AG04450 (cell line): ENCODE measurements around the gene SH3GL2. TPM values are rescaled to one million over a fixed set of nuclear protein-coding genes. Genes with fewer than 3 reads are reported as not detected.

ENCODE experiments used
- CTCF ChIA-PET: fragments of 300-600, 350-600 bp; formaldehyde crosslinking; extraction: SDS; loops from one replicate; lab custom pipeline; 2022; ENCODE audit warnings: antibody characterized with exemption, inconsistent platforms; lab: Charles Lee
- POLR2A ChIA-PET: fragments of 350-600 bp; formaldehyde crosslinking; extraction: SDS; loops from one replicate; lab custom pipeline; 2021; ENCODE audit warnings: antibody characterized with exemption, inconsistent platforms; lab: Yijun Ruan, JAX
- DNase-seq: peaks from one replicate; pipeline ENCODE4 v3.0.0-alpha.2; 2011; ENCODE audit warnings: low read depth, low spot score
- H3K27ac ChIP-seq: one replicate; pipeline ENCODE4 v1.5.1; 2012; ENCODE audit warnings: low read depth, low read length, control low read depth
- H3K27me3 ChIP-seq: one replicate; pipeline ENCODE4 v1.6.0; 2012; ENCODE audit warnings: low read length; ENCODE audit not compliant: control insufficient read depth, insufficient read depth
- H3K4me3 ChIP-seq: 2 replicates; pipeline ENCODE4 v1.5.1; 2011; ENCODE audit warnings: mild to moderate bottlenecking, low read depth, low read length, control low read depth
- H3K9me3 ChIP-seq: 2 replicates; pipeline ENCODE4 v1.5.1; 2012; ENCODE audit warnings: low read length; ENCODE audit not compliant: control insufficient read depth, insufficient read depth
- polyA plus RNA-seq: library from polyadenylated mRNA; depleted of rRNA; stranded (reverse); fragments of >200 nt; gene quantifications from 2 replicates; pipeline ENCODE4 v1.2.3, GENCODE V29; 2011
- TF ChIP-seq, protein P1 (sequence below): IDR thresholded peaks from 2 replicates; pipeline ENCODE4 v1.5.1; 2011; ENCODE audit warnings: low read depth, low read length, control low read depth, inconsistent platforms

The SH3GL2 gene
- polyA plus RNA-seq, 1 experiment = 0.04 TPM

DNA sequence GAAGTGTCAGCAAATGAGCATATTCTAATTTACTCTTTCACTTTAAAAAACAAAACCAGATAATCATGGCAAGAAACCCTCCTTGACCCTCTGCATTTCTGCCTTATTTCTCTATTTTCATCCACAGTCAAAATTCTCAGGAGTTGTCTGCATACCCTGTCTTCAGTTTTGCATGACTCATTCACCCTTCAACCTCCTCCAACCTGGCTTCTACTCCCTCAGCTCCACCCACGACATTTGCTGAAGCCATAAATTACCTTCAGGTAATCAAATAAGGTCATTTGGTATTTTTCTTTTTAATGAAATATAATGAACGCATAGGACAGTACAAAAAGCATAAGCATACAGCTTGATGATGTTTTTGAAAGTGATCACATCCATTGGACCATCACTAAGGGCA, 27.8 kb upstream of the SH3GL2 start:
- H3K27ac ChIP-seq = no peak overlapping the region
- H3K27me3 ChIP-seq = no peaks in the 10 kb centered on the region
- CTCF ChIA-PET = no interaction called here
- no peak for DNase-seq
- no peak overlapping the region for H3K4me3 ChIP-seq
- TF ChIP-seq, protein P1, sequence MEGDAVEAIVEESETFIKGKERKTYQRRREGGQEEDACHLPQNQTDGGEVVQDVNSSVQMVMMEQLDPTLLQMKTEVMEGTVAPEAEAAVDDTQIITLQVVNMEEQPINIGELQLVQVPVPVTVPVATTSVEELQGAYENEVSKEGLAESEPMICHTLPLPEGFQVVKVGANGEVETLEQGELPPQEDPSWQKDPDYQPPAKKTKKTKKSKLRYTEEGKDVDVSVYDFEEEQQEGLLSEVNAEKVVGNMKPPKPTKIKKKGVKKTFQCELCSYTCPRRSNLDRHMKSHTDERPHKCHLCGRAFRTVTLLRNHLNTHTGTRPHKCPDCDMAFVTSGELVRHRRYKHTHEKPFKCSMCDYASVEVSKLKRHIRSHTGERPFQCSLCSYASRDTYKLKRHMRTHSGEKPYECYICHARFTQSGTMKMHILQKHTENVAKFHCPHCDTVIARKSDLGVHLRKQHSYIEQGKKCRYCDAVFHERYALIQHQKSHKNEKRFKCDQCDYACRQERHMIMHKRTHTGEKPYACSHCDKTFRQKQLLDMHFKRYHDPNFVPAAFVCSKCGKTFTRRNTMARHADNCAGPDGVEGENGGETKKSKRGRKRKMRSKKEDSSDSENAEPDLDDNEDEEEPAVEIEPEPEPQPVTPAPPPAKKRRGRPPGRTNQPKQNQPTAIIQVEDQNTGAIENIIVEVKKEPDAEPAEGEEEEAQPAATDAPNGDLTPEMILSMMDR = no peak
- POLR2A ChIA-PET = no interaction called here
- H3K9me3 ChIP-seq = no peaks in the 10 kb centered on the region

DNA sequence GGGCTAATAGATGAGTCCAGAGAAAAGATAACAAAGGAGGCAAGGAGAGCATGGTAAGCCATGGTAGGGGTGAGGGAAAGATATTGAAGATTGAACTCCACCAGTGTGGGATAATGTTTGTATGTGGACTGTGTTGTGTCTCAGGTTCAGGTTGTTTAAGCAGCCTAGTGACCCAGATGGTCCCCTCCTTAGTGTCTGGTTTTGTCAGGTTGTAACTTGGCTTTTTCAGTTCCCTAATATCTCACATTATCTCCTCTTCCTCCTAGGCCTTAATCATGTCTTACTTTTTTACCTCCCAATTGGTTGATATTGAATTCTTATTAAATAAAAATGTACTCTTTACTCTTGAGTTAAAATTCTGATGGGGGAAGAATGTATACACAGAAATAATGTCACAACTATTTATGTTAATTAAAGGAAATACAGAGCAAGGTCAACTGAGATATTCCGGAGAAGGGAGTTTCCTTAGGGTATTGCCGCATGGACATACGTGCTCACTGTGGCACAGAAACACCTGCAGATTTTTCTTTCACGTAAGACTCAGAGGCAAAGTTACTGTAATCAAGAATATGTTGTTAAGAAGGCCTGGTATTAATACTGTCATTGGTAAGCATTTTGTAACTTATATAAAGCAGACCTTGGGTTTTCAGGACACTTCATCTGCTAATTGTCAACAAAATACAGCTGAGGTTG, 23.4 kb upstream of the SH3GL2 start:
- no peak overlapping the region for H3K4me3 ChIP-seq
- POLR2A ChIA-PET = no interaction called here
- TF ChIP-seq, protein P1 = no peak
- no peak for DNase-seq
- CTCF ChIA-PET = no interaction called here
- H3K27me3 ChIP-seq = peaks cover 2% of the 10 kb centered on the region
- H3K9me3 ChIP-seq = no peaks in the 10 kb centered on the region
- H3K27ac ChIP-seq = no peak overlapping the region

DNA sequence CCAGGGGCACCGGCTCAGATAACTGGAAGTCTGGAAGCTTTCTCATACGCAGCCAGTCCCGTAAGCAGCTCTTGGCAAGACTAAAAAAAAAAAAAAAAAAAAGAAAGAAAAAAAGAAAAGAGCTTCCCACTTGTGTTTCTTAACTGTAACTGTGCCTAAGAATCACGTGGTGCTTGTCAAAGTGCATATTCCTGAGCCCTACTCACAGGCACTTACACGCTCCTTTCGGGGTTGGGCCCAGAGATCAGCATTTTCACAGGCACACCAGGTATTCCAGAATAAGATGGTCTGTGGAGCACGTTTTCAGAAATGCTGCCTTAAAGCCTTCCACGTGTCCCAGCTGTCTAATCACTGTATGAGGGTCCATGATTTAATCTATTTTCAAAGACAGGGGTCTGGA, 22.6 kb upstream of the SH3GL2 start:
- peaks cover 2% of the 10 kb centered on the region for H3K27me3 ChIP-seq
- no peaks in the 10 kb centered on the region for H3K9me3 ChIP-seq
- no peak for DNase-seq
- ChIA-PET CTCF (no interaction called here), POLR2A (no interaction called here)
- no peak overlapping the region for H3K27ac ChIP-seq
- TF ChIP-seq, protein P1 = no peak
- H3K4me3 ChIP-seq = no peak overlapping the region

DNA sequence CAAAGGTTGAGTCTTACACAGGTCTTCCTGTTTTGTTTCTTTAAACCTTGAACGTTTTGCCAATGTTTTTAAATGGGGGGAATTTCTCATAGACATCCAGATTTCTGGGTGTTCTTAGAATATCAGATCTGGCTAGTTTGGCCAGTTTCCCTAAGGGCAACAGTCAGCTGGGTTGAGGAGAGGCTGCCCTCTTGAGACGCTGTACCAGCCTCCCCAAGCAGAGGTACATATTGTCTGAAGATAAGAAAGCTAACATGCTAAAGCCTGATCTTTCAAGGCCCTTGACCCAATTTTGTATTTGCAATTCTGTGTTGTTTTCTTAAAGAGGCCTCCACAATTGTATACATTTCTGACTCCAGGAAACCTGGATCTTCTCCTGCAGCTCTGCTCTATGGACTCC, 21.9 kb upstream of the SH3GL2 start:
- Histone ChIP-seq H3K4me3 (no peak overlapping the region), H3K27me3 (peaks cover 2% of the 10 kb centered on the region), H3K9me3 (no peaks in the 10 kb centered on the region), H3K27ac (no peak overlapping the region)
- ChIA-PET CTCF (no interaction called here), POLR2A (no interaction called here)
- DNase-seq = no peak
- TF ChIP-seq, protein P1 = no peak

DNA sequence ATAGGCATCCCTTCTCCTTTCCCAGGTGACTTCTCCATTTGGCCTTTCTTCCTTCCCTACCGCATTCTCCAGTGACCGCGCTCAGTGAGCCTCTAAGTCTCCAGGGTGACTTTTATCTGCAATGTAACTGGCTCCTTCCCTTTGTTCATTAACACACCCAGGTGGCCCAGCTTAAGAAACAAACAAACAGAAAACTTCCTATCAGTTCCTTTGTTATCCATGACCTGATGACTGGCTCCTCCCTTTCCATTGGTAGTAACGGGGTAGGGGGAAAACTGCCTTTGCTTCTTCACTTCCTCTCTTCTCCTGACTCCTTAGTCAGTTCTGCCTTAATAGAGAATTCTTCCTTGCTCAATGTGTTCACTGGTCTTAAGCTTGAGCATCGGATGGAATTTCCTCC, 7.0 kb upstream of the SH3GL2 start:
- no peak overlapping the region for H3K27ac ChIP-seq
- TF ChIP-seq, protein P1 = no peak
- CTCF ChIA-PET = no interaction called here
- H3K27me3 ChIP-seq = peaks cover 8% of the 10 kb centered on the region
- no peak for DNase-seq
- POLR2A ChIA-PET = no interaction called here
- no peaks in the 10 kb centered on the region for H3K9me3 ChIP-seq
- no peak overlapping the region for H3K4me3 ChIP-seq
